ENCODE data around the gene CXCL16. TPM values are rescaled to one million over a fixed set of nuclear protein-coding genes. Genes with fewer than 3 reads are reported as not detected.
A peak's percentile ranks its signal among the peaks of the same experiment; 100 is the strongest.

The CXCL16 gene
- total and polyA plus RNA-seq, 10 of the 15 experiments (the other 5 are each of a cell fraction or from before 2014, with no cell fraction given), result 0.15 to 2.2 (median 0.65) TPM

- no peak for TF ChIP-seq E2F8 (IDR thresholded peaks at IDR 0.05; ENCODE audit: low read depth, partially characterized antibody)
- TF ChIP-seq SIN3A (IDR thresholded peaks at IDR 0.05; ENCODE audit: low read depth, low read length), result no peak
- peak; percentile 56 for TF ChIP-seq IKZF1 (conservative IDR thresholded peaks at IDR 0.05)
- TF ChIP-seq TCF7 (IDR thresholded peaks at IDR 0.05; ENCODE audit: borderline replicate concordance), result no peak
- TF ChIP-seq EP300 (IDR thresholded peaks at IDR 0.05; ENCODE audit: borderline replicate concordance in 1 of 2, control insufficient read depth in 1 of 2, low read depth in 2 of 2, low read length in 2 of 2), result no peak
- no peak for TF ChIP-seq PKNOX1 (IDR thresholded peaks at IDR 0.05)
- no peak for TF ChIP-seq WRNIP1 (IDR thresholded peaks at IDR 0.05; ENCODE audit: borderline replicate concordance, low read depth, low read length)
- TF ChIP-seq STAT3 (IDR thresholded peaks at IDR 0.05; ENCODE audit: low read depth, low read length), result no peak
- TF ChIP-seq BACH1 (IDR thresholded peaks at IDR 0.05; ENCODE audit: borderline replicate concordance), result no peak
- TF ChIP-seq SIX5 (IDR thresholded peaks at IDR 0.05; ENCODE audit: low read depth, low read length, severe bottlenecking), result no peak
- TF ChIP-seq RUNX3 (IDR thresholded peaks at IDR 0.05; ENCODE audit: low read length), result 0 out of 2 replicates have a peak, but pooled peaks have one; percentile 14
- TF ChIP-seq CUX1 (IDR thresholded peaks at IDR 0.05; ENCODE audit: insufficient replicate concordance, low read depth, low read length), result no peak
- no peak for TF ChIP-seq BMI1 (IDR thresholded peaks at IDR 0.05; ENCODE audit: borderline replicate concordance)
- no peak for TF ChIP-seq MEF2B (IDR thresholded peaks at IDR 0.05; ENCODE audit: partially characterized antibody, poor library complexity, severe bottlenecking)
- TF ChIP-seq GABPA (IDR thresholded peaks at IDR 0.05; ENCODE audit: low read depth), result no peak
- peak; percentile 25 to 38; a peak in 2 of 4 replicates for TF ChIP-seq IKZF2 (IDR thresholded peaks at IDR 0.05)
- TF ChIP-seq ZNF207 (IDR thresholded peaks at IDR 0.05; ENCODE audit: borderline replicate concordance), result no peak
- no peak for TF ChIP-seq RFX5 (IDR thresholded peaks at IDR 0.05; ENCODE audit: low read depth, low read length)
Measured at GRCh38 chr17:4711661-4712181, 28.0 kb downstream of the CXCL16 start (continued).

All from GM12878 (cell line).